Astrocyte (in vitro differentiated cells and primary cell): ENCODE data around the gene MYB. TPM values are rescaled to one million over a fixed set of nuclear protein-coding genes. Genes with fewer than 3 reads are reported as not detected.

Experiments used
- DNase-seq: peaks from one replicate; pipeline ENCODE4 v3.0.0-alpha.2; 2010; ENCODE audit warnings: low read depth
- FAIRE-seq: peaks from 2 replicates; lab custom pipeline; 2011; peaks lifted over from hg19 to GRCh38; lab: Jason Lieb, UNC
- H2AFZ ChIP-seq: 2 replicates; pipeline ENCODE4 v1.6.0; 2012; ENCODE audit warnings: low read depth, low read length, inconsistent platforms
- H3K27ac ChIP-seq: 2 replicates; pipeline ENCODE4 v1.5.1; 2011; ENCODE audit warnings: low read depth, low read length, inconsistent platforms
- H3K27me3 ChIP-seq: 2 replicates; pipeline ENCODE4 v1.6.0; 2011; ENCODE audit warnings: low read length, inconsistent platforms; ENCODE audit not compliant: insufficient read depth
- H3K36me3 ChIP-seq: 2 replicates; pipeline ENCODE4 v1.5.1; 2011; ENCODE audit warnings: low read length, inconsistent platforms; ENCODE audit not compliant: insufficient read depth
- H3K4me1 ChIP-seq: 2 replicates; pipeline ENCODE4 v1.5.1; 2011; ENCODE audit warnings: low read length, inconsistent platforms; ENCODE audit not compliant: insufficient read depth
- H3K4me2 ChIP-seq: 2 replicates; pipeline ENCODE4 v1.6.0; 2012; ENCODE audit warnings: low read length, inconsistent platforms
- H3K4me3 ChIP-seq: 2 replicates; pipeline ENCODE4 v1.5.1; 2011; ENCODE audit warnings: low read depth, mild to moderate bottlenecking, low read length, inconsistent platforms; ENCODE audit not compliant: insufficient read depth
- H3K79me2 ChIP-seq: 2 replicates; pipeline ENCODE4 v1.6.0; 2012; ENCODE audit warnings: mild to moderate bottlenecking, low read length, inconsistent platforms; ENCODE audit not compliant: insufficient read depth
- H3K9ac ChIP-seq: 2 replicates; pipeline ENCODE4 v1.6.0; 2012; ENCODE audit warnings: mild to moderate bottlenecking, low read length, inconsistent platforms
- H3K9me3 ChIP-seq: 2 replicates; pipeline ENCODE4 v1.5.1; 2012; ENCODE audit warnings: low read depth, mild to moderate bottlenecking, low read length, inconsistent platforms; ENCODE audit not compliant: insufficient read depth
- H4K20me1 ChIP-seq: 2 replicates; pipeline ENCODE4 v1.6.0; 2012; ENCODE audit warnings: low read length, inconsistent platforms; ENCODE audit not compliant: insufficient read depth
- H3K27ac Mint-ChIP-seq: one replicate; pipeline ENCODE4 v1.8.0; 2021; ENCODE audit warnings: mild to moderate bottlenecking, mixed read lengths; ENCODE audit not compliant: unreplicated experiment
- H3K27me3 Mint-ChIP-seq: one replicate; pipeline ENCODE4 v1.8.0; 2021; ENCODE audit warnings: low read depth, mixed read lengths; ENCODE audit not compliant: unreplicated experiment
- H3K36me3 Mint-ChIP-seq: one replicate; pipeline ENCODE4 v1.8.0; 2021; ENCODE audit warnings: low read depth, mixed read lengths; ENCODE audit not compliant: unreplicated experiment
- H3K4me1 Mint-ChIP-seq: one replicate; pipeline ENCODE4 v1.8.0; 2021; ENCODE audit warnings: low read depth, mixed read lengths; ENCODE audit not compliant: unreplicated experiment
- H3K4me3 Mint-ChIP-seq: one replicate; pipeline ENCODE4 v1.8.0; 2021; ENCODE audit warnings: mild to moderate bottlenecking, moderate library complexity, mixed read lengths; ENCODE audit not compliant: unreplicated experiment
- H3K9me3 Mint-ChIP-seq: one replicate; pipeline ENCODE4 v1.8.0; 2021; ENCODE audit warnings: mild to moderate bottlenecking, mixed read lengths; ENCODE audit not compliant: unreplicated experiment
- CTCF ChIP-seq: IDR thresholded peaks from 2 replicates; pipeline ENCODE4 v1.5.1; 2011; ENCODE audit warnings: low read depth, mild to moderate bottlenecking, inconsistent platforms, low read length, moderate library complexity; ENCODE audit not compliant: insufficient read depth
- EZH2 ChIP-seq: IDR thresholded peaks from 2 replicates; pipeline ENCODE4 v1.6.1; 2012; ENCODE audit warnings: mild to moderate bottlenecking, low read length, inconsistent platforms; ENCODE audit not compliant: insufficient read depth
- total RNA-seq: library from RNA; stranded (reverse); gene quantifications from 2 replicates; pipeline ENCODE4 v1.2.1, GENCODE V29; 2021

The MYB gene
- total RNA-seq, 1 donor from 2014 or later = not detected

DNA sequence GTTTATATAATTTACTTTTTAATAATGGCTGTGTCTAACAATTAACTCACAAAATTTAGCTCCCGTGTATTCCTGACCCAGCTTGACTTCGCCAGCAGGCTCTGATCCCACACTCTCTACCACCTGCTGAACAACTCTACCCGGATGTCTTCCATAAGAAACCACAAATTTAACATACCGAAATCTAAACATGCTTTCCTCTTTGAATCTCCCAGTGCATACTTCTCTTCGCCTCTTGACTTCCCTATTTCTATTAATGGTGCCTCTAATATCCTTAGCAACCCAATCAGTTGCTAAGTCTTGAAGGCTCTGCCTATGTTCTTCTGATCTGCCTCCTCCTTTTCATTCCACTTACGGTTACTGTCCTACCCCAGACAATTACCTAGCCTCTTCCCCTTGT lies 4.6 kb upstream of the MYB start:
- TF ChIP-seq EZH2 = no peak
- no peak for TF ChIP-seq CTCF
- Histone ChIP-seq H3K4me3 (no peak overlapping the region), H3K27me3 (no peaks in the 10 kb centered on the region), H3K4me2 (no peak overlapping the region), H3K36me3 (no peaks in the 10 kb centered on the region), H2AFZ (no peak overlapping the region), H3K79me2 (no peaks in the 10 kb centered on the region), H3K9me3 (no peaks in the 10 kb centered on the region), H3K4me1 (no peaks in the 10 kb centered on the region), H3K9ac (no peak overlapping the region), H3K27ac (no peak overlapping the region), H4K20me1 (no peaks in the 10 kb centered on the region)
- Mint-ChIP-seq H3K36me3 (no peaks in the 10 kb centered on the region), H3K27ac (no peak overlapping the region), H3K27me3 (peaks cover 14% of the 10 kb centered on the region), H3K4me1 (no peaks in the 10 kb centered on the region), H3K4me3 (no peak overlapping the region), H3K9me3 (peaks cover 3% of the 10 kb centered on the region)
- DNase-seq (no peak), FAIRE-seq (no peak)

DNA sequence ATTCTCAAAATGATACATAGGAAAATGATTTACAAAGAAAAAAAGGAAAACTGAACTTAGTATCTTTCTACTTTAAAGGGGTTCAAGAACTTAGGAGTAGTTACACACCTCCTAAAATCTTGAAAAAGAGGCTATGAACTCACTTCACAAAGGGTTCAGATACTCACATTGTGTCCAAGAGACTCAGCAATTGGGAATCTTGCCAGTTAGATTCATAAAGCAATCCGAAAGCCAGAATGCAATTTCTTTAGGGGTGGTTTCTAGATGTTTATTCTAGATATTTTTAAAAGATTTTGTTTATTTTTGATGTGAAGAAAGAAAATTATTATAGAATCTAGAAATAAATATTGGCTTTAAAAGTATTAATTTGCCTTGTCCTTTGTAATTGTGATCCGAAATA lies 1.7 kb upstream of the MYB start:
- no peaks in the 10 kb centered on the region for H3K36me3 Mint-ChIP-seq
- DNase-seq = no peak
- peaks cover 3% of the 10 kb centered on the region for H3K9me3 Mint-ChIP-seq
- H2AFZ ChIP-seq = no peak overlapping the region
- no peak overlapping the region for H3K4me2 ChIP-seq
- peaks cover 14% of the 10 kb centered on the region for H3K4me1 ChIP-seq
- H3K36me3 ChIP-seq = no peaks in the 10 kb centered on the region
- H3K4me3 Mint-ChIP-seq = no peak overlapping the region
- H3K27me3 Mint-ChIP-seq = peaks cover 29% of the 10 kb centered on the region
- no peak for FAIRE-seq
- H3K9ac ChIP-seq = no peak overlapping the region
- H4K20me1 ChIP-seq = no peaks in the 10 kb centered on the region
- H3K4me1 Mint-ChIP-seq = peaks cover 4% of the 10 kb centered on the region
- TF ChIP-seq CTCF (no peak), EZH2 (no peak)
- no peaks in the 10 kb centered on the region for H3K79me2 ChIP-seq
- no peaks in the 10 kb centered on the region for H3K27me3 ChIP-seq
- no peak overlapping the region for H3K4me3 ChIP-seq
- no peaks in the 10 kb centered on the region for H3K9me3 ChIP-seq
- H3K27ac Mint-ChIP-seq = no peak overlapping the region
- H3K27ac ChIP-seq = no peak overlapping the region

GRCh38 chr6:135179920-135180541 lies 1.1 kb upstream of the MYB start:
- Histone ChIP-seq H4K20me1 (no peaks in the 10 kb centered on the region), H3K4me2 (peak overlapping the region; percentile 99), H3K36me3 (no peaks in the 10 kb centered on the region), H3K9me3 (no peaks in the 10 kb centered on the region), H2AFZ (no peak overlapping the region), H3K4me1 (peaks cover 14% of the 10 kb centered on the region), H3K9ac (no peak overlapping the region), H3K27me3 (no peaks in the 10 kb centered on the region), H3K79me2 (no peaks in the 10 kb centered on the region), H3K4me3 (peak overlapping the region; percentile 75), H3K27ac (no peak overlapping the region)
- Mint-ChIP-seq H3K36me3 (no peaks in the 10 kb centered on the region), H3K27ac (no peak overlapping the region), H3K4me3 (peak overlapping the region; percentile 68), H3K9me3 (peaks cover 3% of the 10 kb centered on the region), H3K4me1 (peaks cover 4% of the 10 kb centered on the region), H3K27me3 (peaks cover 29% of the 10 kb centered on the region)
- TF ChIP-seq CTCF = no peak
- DNase-seq (peak; percentile 11), FAIRE-seq (no peak)
